ENCODE results near the gene HOATZ.

Gene HOATZ

DNA sequence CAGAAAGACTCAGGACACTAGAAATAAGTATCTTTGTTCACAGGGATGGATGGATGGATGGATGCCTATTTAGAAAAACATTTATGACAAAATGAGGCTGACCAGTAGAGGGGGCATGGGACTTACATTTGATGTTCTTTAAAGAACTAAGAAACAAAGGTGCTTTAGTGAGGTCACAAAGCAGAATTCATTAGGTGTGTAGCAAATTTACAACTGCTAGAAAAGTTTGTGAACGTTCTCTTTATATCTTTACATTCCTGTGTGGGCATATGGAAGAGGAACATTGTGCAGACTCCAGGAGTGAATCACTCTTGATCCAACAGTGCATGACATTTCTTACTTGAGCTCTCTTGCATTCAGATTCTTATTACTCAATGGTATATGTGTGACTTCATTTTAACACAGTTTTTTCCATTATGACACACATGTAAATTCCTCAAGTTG lies 71.8 kb downstream of the HOATZ start:
- TF ChIP-seq, protein P1, sequence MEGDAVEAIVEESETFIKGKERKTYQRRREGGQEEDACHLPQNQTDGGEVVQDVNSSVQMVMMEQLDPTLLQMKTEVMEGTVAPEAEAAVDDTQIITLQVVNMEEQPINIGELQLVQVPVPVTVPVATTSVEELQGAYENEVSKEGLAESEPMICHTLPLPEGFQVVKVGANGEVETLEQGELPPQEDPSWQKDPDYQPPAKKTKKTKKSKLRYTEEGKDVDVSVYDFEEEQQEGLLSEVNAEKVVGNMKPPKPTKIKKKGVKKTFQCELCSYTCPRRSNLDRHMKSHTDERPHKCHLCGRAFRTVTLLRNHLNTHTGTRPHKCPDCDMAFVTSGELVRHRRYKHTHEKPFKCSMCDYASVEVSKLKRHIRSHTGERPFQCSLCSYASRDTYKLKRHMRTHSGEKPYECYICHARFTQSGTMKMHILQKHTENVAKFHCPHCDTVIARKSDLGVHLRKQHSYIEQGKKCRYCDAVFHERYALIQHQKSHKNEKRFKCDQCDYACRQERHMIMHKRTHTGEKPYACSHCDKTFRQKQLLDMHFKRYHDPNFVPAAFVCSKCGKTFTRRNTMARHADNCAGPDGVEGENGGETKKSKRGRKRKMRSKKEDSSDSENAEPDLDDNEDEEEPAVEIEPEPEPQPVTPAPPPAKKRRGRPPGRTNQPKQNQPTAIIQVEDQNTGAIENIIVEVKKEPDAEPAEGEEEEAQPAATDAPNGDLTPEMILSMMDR (IDR thresholded peaks at IDR 0.05; ENCODE audit: low read depth, low read length, missing control alignments), result peak; percentile 58
- in situ Hi-C loops (cut with HindIII; ENCODE audit: low sequenced_read_pairs), result loop anchor here (10.0 kb wide), 1 partner anchor 258 kb away; no protein-coding TSS in a partner anchor
- no peak overlapping the region for H3K4me3 ChIP-seq (ENCODE audit: low read depth, low read length)
- DNase-seq (ENCODE audit: low read depth), result no peak

Data from astrocyte of the cerebellum (primary cell).